Gastrocnemius medialis (tissue), 4 donors: ENCODE data around the gene UGT1A10.
"Not testable (repeated sequence)": the region's sequence is repeated elsewhere in the genome, so short reads cannot be mapped to it uniquely, and the experiment has no call there.

Source experiments
- POLR2A ChIP-seq, 2 donors: fragments of 450-650 bp; IDR thresholded peaks; one replicate each; pipeline ENCODE4 v1.6.1; 2017; ENCODE audit warnings: antibody characterized with exemption in 2 of 2, mild to moderate bottlenecking in 2 of 2, moderate library complexity in 2 of 2
- TF ChIP-seq, protein P1 (sequence below), 5 experiments: fragments of 450-650 bp in 3 of 5; fragments of 200-600 bp in 2 of 5; sonication (generic) in 2 of 5; IDR thresholded peaks in 4 of 5; conservative IDR thresholded peaks in 1 of 5; 1 replicate in 4 of 5; 2 replicates in 1 of 5; pipeline ENCODE4 v1.5.1; 2016 to 2019; ENCODE audit warnings: antibody characterized with exemption in 5 of 5, mild to moderate bottlenecking in 3 of 5, moderate library complexity in 3 of 5

DNA sequence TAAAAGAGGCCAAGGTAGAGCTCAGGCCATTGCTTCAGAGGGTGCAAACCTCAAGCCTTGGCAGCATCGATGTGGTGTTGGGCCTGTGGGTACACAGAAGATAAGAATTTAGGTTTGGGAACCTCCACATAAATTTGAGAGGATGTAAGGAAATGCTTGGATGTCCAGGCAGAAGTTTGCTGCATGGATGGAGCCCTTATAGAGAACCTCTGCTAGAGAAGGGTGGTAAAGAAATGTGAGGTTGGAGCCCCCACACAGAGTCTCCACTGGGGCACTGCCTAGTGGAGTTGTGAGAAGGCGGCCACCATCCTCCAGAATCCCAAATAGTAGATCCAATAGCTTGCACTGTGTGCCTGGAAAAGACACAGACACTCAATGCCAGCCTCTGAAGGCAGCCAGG, 114.4 kb downstream of the UGT1A10 start:
- TF ChIP-seq, protein P1, sequence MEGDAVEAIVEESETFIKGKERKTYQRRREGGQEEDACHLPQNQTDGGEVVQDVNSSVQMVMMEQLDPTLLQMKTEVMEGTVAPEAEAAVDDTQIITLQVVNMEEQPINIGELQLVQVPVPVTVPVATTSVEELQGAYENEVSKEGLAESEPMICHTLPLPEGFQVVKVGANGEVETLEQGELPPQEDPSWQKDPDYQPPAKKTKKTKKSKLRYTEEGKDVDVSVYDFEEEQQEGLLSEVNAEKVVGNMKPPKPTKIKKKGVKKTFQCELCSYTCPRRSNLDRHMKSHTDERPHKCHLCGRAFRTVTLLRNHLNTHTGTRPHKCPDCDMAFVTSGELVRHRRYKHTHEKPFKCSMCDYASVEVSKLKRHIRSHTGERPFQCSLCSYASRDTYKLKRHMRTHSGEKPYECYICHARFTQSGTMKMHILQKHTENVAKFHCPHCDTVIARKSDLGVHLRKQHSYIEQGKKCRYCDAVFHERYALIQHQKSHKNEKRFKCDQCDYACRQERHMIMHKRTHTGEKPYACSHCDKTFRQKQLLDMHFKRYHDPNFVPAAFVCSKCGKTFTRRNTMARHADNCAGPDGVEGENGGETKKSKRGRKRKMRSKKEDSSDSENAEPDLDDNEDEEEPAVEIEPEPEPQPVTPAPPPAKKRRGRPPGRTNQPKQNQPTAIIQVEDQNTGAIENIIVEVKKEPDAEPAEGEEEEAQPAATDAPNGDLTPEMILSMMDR (IDR thresholded peaks at IDR 0.05 in 4 of 5, conservative IDR thresholded peaks at IDR 0.05 in 1 of 5) = not testable (repeated sequence)
- TF ChIP-seq POLR2A (IDR thresholded peaks at IDR 0.05) = not testable (repeated sequence)
